GM21723 (cell line): Measurements from ENCODE around the gene SYNE2.

Experiments
- ATAC-seq: cut with Tn5 transposase; IDR thresholded peaks from one replicate; pipeline ENCODE4 v1.9.1; 2021; ENCODE audit warnings: mild to moderate bottlenecking, moderate library complexity; ENCODE audit not compliant: unreplicated experiment

The SYNE2 gene

GRCh38 chr14:63960926-63961567 is 108.2 kb downstream of the SYNE2 start:
- no peak for ATAC-seq

- ATAC-seq = no peak
Measured at GRCh38 chr14:63962906-63963305, 110.1 kb downstream of the SYNE2 start.

- ATAC-seq = no peak
Measured at GRCh38 chr14:63963439-63963838, 110.6 kb downstream of the SYNE2 start.

GRCh38 chr14:63964113-63964512 is 111.3 kb downstream of the SYNE2 start:
- ATAC-seq = no peak

- no peak for ATAC-seq
Measured at GRCh38 chr14:63966407-63966806, 113.6 kb downstream of the SYNE2 start.

- peak; percentile 57 for ATAC-seq
Measured at GRCh38 chr14:63972323-63972932, 119.6 kb downstream of the SYNE2 start.

GRCh38 chr14:63974176-63974575 is 121.4 kb downstream of the SYNE2 start:
- no peak for ATAC-seq

GRCh38 chr14:63981569-63981968 is 128.8 kb downstream of the SYNE2 start:
- no peak for ATAC-seq

- ATAC-seq = no peak
Measured at GRCh38 chr14:63982156-63982555, 129.4 kb downstream of the SYNE2 start.

- no peak for ATAC-seq
Measured at GRCh38 chr14:63982629-63983028, 129.8 kb downstream of the SYNE2 start.

GRCh38 chr14:63986789-63987533 is 134.2 kb downstream of the SYNE2 start:
- ATAC-seq = no peak

- no peak for ATAC-seq
Measured at GRCh38 chr14:63988579-63988978, 135.8 kb downstream of the SYNE2 start.

GRCh38 chr14:63991833-63992232 is 139.0 kb downstream of the SYNE2 start:
- no peak for ATAC-seq

- no peak for ATAC-seq
Measured at GRCh38 chr14:63992858-63993257, 140.1 kb downstream of the SYNE2 start.

- no peak for ATAC-seq
Measured at GRCh38 chr14:63993992-63994391, 141.2 kb downstream of the SYNE2 start.

- ATAC-seq = no peak
Measured at GRCh38 chr14:63995285-63995684, 142.5 kb downstream of the SYNE2 start.

- ATAC-seq = no peak
Measured at GRCh38 chr14:63996016-63996415, 143.2 kb downstream of the SYNE2 start.

- ATAC-seq = no peak
Measured at GRCh38 chr14:63996625-63997220, 143.9 kb downstream of the SYNE2 start.

- ATAC-seq = no peak
Measured at GRCh38 chr14:64000749-64001148, 147.9 kb downstream of the SYNE2 start.

GRCh38 chr14:64005822-64006221 is 153.0 kb downstream of the SYNE2 start:
- ATAC-seq = no peak

GRCh38 chr14:64008016-64008415 is 155.2 kb downstream of the SYNE2 start:
- ATAC-seq = no peak

GRCh38 chr14:64012003-64012402 is 159.2 kb downstream of the SYNE2 start:
- no peak for ATAC-seq
